HepG2 (cell line): ENCODE results near the gene GALC. TPM values are rescaled to one million over a fixed set of nuclear protein-coding genes. Genes with fewer than 3 reads are reported as not detected.

ENCODE experiments used
- ATAC-seq: fragments of 200-7000 bp; cut with Tn5 transposase; 3 replicates; pipeline ENCODE4 v1.9.1; 2020; ENCODE audit warnings: mild to moderate bottlenecking, moderate library complexity
- BruUV-seq: library from RNA; stranded (reverse); fragments of 400-500 nt; replicated peaks from 2 replicates; lab custom pipeline; 2021; lab: Mats Ljungman, UMichigan
- CTCF ChIA-PET: fragments of 300-600 bp; formaldehyde crosslinking; extraction: SDS; loops from one replicate; lab custom pipeline; 2021; ENCODE audit warnings: low total read pairs, inconsistent platforms, low intra/inter-chr PET ratio; lab: Yijun Ruan, JAX
- POLR2A ChIA-PET: fragments of 350-600 bp; sonication (Branson Sonifier 250); formaldehyde crosslinking; loops from one replicate; lab custom pipeline; 2020; ENCODE audit warnings: antibody characterized with exemption, inconsistent platforms; lab: Yijun Ruan, JAX
- DNase-seq: peaks from one replicate; pipeline ENCODE4 v3.0.0-alpha.2; 2015; ENCODE audit warnings: low spot score
- FAIRE-seq: peaks from 3 replicates; lab custom pipeline; 2011; peaks lifted over from hg19 to GRCh38; lab: Jason Lieb, UNC
- H2AFZ ChIP-seq: one replicate; pipeline ENCODE4 v1.6.1; 2011; ENCODE audit warnings: low read length, inconsistent platforms
- H3K27ac ChIP-seq: fragments of 300-600 bp; 3 replicates; pipeline ENCODE4 v1.8.0; 2011; ENCODE audit warnings: mixed run types, mild to moderate bottlenecking, mixed read lengths, low read length, inconsistent platforms; ENCODE audit not compliant: insufficient read depth; ENCODE audit errors: extremely low read length
- H3K27me3 ChIP-seq, 2 experiments: fragments of 200-600 bp in 1 of 2; 2 replicates in 1 of 2; 3 replicates in 1 of 2; pipeline versions ENCODE4 v1.6.0 to v1.8.0; 2011; ENCODE audit warnings: low read length in 2 of 2, mild to moderate bottlenecking in 2 of 2, moderate library complexity in 2 of 2, inconsistent platforms in 1 of 2; ENCODE audit not compliant: insufficient read depth in 2 of 2, control insufficient read depth in 1 of 2
- H3K36me3 ChIP-seq, 2 experiments: fragments of 200-600 bp in 1 of 2; replicated peaks in 1 of 2; 2 replicates in 1 of 2; 3 replicates in 1 of 2; pipeline versions ENCODE4 v1.5.1 to v1.8.0; 2011; ENCODE audit warnings: low read length in 2 of 2, inconsistent platforms in 1 of 2; ENCODE audit not compliant: insufficient read depth in 2 of 2, control insufficient read depth in 1 of 2
- H3K4me1 ChIP-seq: 2 replicates; pipeline ENCODE4 v1.5.1; 2012; ENCODE audit warnings: low read length, inconsistent platforms; ENCODE audit not compliant: insufficient read depth
- H3K4me2 ChIP-seq: 2 replicates; pipeline ENCODE4 v1.6.0; 2011; ENCODE audit warnings: low read depth, low read length, inconsistent platforms
- H3K4me3 ChIP-seq, 3 experiments: fragments of 200-600 bp in 1 of 3; sonication (generic), shearing (Covaris generic) in 1 of 3; replicated peaks in 1 of 3; 2 replicates each; pipeline ENCODE4 v1.5.1; 2011 to 2016; ENCODE audit warnings: low read length in 3 of 3, inconsistent platforms in 2 of 3, low read depth in 2 of 3, mild to moderate bottlenecking in 2 of 3, control low read depth in 1 of 3, mixed read lengths in 1 of 3; ENCODE audit not compliant: insufficient read depth in 1 of 3
- H3K79me2 ChIP-seq: one replicate; pipeline ENCODE4 v1.6.1; 2011; ENCODE audit warnings: low read length, inconsistent platforms; ENCODE audit not compliant: insufficient read depth
- H3K9ac ChIP-seq: 2 replicates; pipeline ENCODE4 v1.6.0; 2011; ENCODE audit warnings: mild to moderate bottlenecking, low read depth, low read length, inconsistent platforms; ENCODE audit not compliant: insufficient read depth
- H3K9me3 ChIP-seq: 2 replicates; pipeline ENCODE4 v1.5.1; 2012; ENCODE audit warnings: mild to moderate bottlenecking, low read length
- H4K20me1 ChIP-seq: 2 replicates; pipeline ENCODE4 v1.6.0; 2011; ENCODE audit warnings: inconsistent platforms, mild to moderate bottlenecking, low read length, moderate library complexity; ENCODE audit not compliant: insufficient read depth
- ATM ChIP-seq: fragments of 450-650 bp; IDR thresholded peaks from 2 replicates; pipeline ENCODE4 v1.7.1; 2017; ENCODE audit warnings: mild to moderate bottlenecking, borderline replicate concordance
- CAMTA2 ChIP-seq: sonication (generic); formaldehyde crosslinking; IDR thresholded peaks from 2 replicates; pipeline ENCODE4 v1.4.0; 2020; ENCODE audit warnings: mild to moderate bottlenecking, missing genetic modification reagents, borderline replicate concordance
- CBFB ChIP-seq: sonication (generic); formaldehyde crosslinking; IDR thresholded peaks from 2 replicates; pipeline ENCODE4 v1.4.0; 2020; ENCODE audit warnings: missing genetic modification reagents
- CENPT ChIP-seq: sonication (generic); formaldehyde crosslinking; IDR thresholded peaks from 2 replicates; pipeline ENCODE4 v1.8.0; 2022; ENCODE audit warnings: low read depth, mild to moderate bottlenecking, moderate library complexity, missing genetic modification reagents
- DPF2 ChIP-seq: sonication (generic); formaldehyde crosslinking; IDR thresholded peaks from 2 replicates; pipeline ENCODE4 v1.4.0; 2020; ENCODE audit warnings: mild to moderate bottlenecking, low read depth, missing genetic modification reagents, borderline replicate concordance
- FOSL1 ChIP-seq: sonication (generic); formaldehyde crosslinking; IDR thresholded peaks from 2 replicates; pipeline ENCODE4 v1.9.0; 2021; ENCODE audit warnings: missing genetic modification reagents, borderline replicate concordance
- HOXA5 ChIP-seq: sonication (generic); formaldehyde crosslinking; IDR thresholded peaks from 2 replicates; pipeline ENCODE4 v1.4.0; 2020; ENCODE audit warnings: missing genetic modification reagents
- KAT8 ChIP-seq: IDR thresholded peaks from 2 replicates; pipeline ENCODE4 v1.6.1; 2016; ENCODE audit warnings: missing genetic modification reagents, missing compliant biosample characterization
- NBN ChIP-seq: fragments of 450-650 bp; conservative IDR thresholded peaks from 2 replicates; pipeline ENCODE4 v1.6.1; 2017
- PREB ChIP-seq: sonication (generic); formaldehyde crosslinking; IDR thresholded peaks from 2 replicates; pipeline ENCODE4 v1.4.0; 2020; ENCODE audit warnings: missing genetic modification reagents
- TEAD3 ChIP-seq: optimal IDR thresholded peaks from 2 replicates; pipeline ENCODE3; 2016; ENCODE audit warnings: borderline replicate concordance
- ZBTB7A ChIP-seq: sonication (generic); formaldehyde crosslinking; IDR thresholded peaks from 2 replicates; pipeline ENCODE4 v1.8.0; 2022; ENCODE audit warnings: mild to moderate bottlenecking, missing genetic modification reagents
- ZNF17 ChIP-seq: sonication (generic); formaldehyde crosslinking; IDR thresholded peaks from 2 replicates; pipeline ENCODE4 v1.5.0; 2020; ENCODE audit warnings: mild to moderate bottlenecking, missing genetic modification reagents
- ZNF615 ChIP-seq: sonication (generic); formaldehyde crosslinking; IDR thresholded peaks from 2 replicates; pipeline ENCODE4 v1.5.0; 2020; ENCODE audit warnings: mild to moderate bottlenecking, missing genetic modification reagents, borderline replicate concordance
- ZNF776 ChIP-seq: sonication (generic); formaldehyde crosslinking; IDR thresholded peaks from 2 replicates; pipeline ENCODE4 v1.4.0; 2020; ENCODE audit warnings: mild to moderate bottlenecking, missing genetic modification reagents
- WGBS: methylation state at CpG from one replicate; pipeline ENCODE4 v1.1.6; 2017; ENCODE audit warnings: low lambda C conversion rate; 5-methylcytosine and 5-hydroxymethylcytosine counted together
- in situ Hi-C: cut with HindIII; loops from 2 replicates; pipeline ENCODE4 v1.10.0; 2017; ENCODE audit warnings: low pct_unique_long_range_greater_than_20kb; ENCODE audit not compliant: extremely low pct_ligation_motif_present
- intact Hi-C: fragments of 100-400 bp; cut with micrococcal nuclease; formaldehyde crosslinking; loops from one replicate; pipeline ENCODE4 v1.10.0; 2022; ENCODE audit not compliant: unreplicated experiment
- polyA plus RNA-seq, 8 experiments: library from polyadenylated mRNA; depleted of rRNA in 3 of 8; stranded (reverse) in 7 of 8; unstranded in 1 of 8; fragments of >200 nt; fragmentation: Illumina TruSeq in 4 of 8; extraction: Trizol in 4 of 8; gene quantifications; 2 replicates each; pipeline versions ENCODE4 v1.2.1 to v1.2.3, GENCODE V29; 2011 to 2016; ENCODE audit warnings: low read depth in 4 of 8, missing spikeins in 1 of 8, mixed read lengths in 1 of 8; ENCODE audit not compliant: insufficient read depth in 1 of 8
- total RNA-seq, 5 experiments: library from RNA; depleted of rRNA; stranded (reverse); fragments of >200 nt; fragmentation: Illumina TruSeq; extraction: Trizol; gene quantifications; 2 replicates each; pipeline ENCODE4 v1.2.3, GENCODE V29; 2016; ENCODE audit warnings: low read depth in 1 of 5
- TF ChIP-seq, protein P1 (sequence below), 2 experiments: fragments of 450-650 bp in 1 of 2; sonication (generic) in 1 of 2; formaldehyde crosslinking in 1 of 2; IDR thresholded peaks; 2 replicates each; pipeline versions ENCODE4 v1.6.1 to v1.8.0; 2016 to 2022; ENCODE audit warnings: antibody characterized with exemption in 1 of 2, mild to moderate bottlenecking in 1 of 2, missing genetic modification reagents in 1 of 2

The GALC gene
- total and polyA plus RNA-seq, 2 of the 13 experiments (the other 11 are each of a cell fraction or from before 2014, with no cell fraction given), result not detected

DNA sequence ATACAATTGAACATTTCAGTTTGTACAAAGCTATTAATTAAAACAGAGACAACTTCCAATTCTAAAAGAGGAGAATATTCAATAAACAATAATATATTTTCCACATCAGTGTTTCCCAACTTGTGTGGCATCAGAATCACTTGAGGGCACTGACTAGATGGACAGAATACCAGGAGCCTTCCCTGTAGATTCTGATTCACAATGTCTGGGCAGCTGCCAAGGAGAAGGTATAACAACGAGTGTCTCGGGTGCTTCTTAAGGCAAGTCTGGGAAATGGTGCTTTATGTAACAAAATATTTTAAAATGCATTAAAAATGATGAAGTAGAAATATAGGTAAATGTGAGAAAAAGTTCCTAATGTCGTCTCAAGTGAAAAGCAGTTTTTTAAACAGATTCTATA, 26.2 kb downstream of the GALC start:
- Histone ChIP-seq H3K27me3 (peaks cover 0 to 3% of the 10 kb centered on the region in 2 experiments; a peak in 1 of 5 replicates), H4K20me1 (no peaks in the 10 kb centered on the region), H3K9me3 (no peaks in the 10 kb centered on the region), H3K4me2 (no peak overlapping the region), H3K36me3 (no peaks in the 10 kb centered on the region), H3K9ac (no peak overlapping the region), H2AFZ (no peak overlapping the region), H3K27ac (no peak overlapping the region), H3K79me2 (no peaks in the 10 kb centered on the region), H3K4me3 (no peak overlapping the region), H3K4me1 (no peaks in the 10 kb centered on the region)
- ChIA-PET POLR2A (no interaction called here), CTCF (no interaction called here)
- intact Hi-C loops (no loop called here), in situ Hi-C loops (no loop called here)
- BruUV-seq, result no TSS peak
- FAIRE-seq, result no peak
- WGBS, result under 1% methylated on average over 3 of the region's 3 CpGs
- DNase-seq, result no peak
- no peak for ATAC-seq
- TF ChIP-seq CAMTA2 (CRISPR knock-in tag) (no peak), CBFB (no peak), TEAD3 (CRISPR knock-in tag) (no peak), PREB (CRISPR knock-in tag) (no peak), HOXA5 (no peak), ZNF776 (CRISPR knock-in tag) (no peak), ZNF615 (no peak), DPF2 (no peak), FOSL1 (CRISPR knock-in tag) (no peak), KAT8 (CRISPR knock-in tag) (no peak), CENPT (CRISPR knock-in tag) (no peak), ZNF17 (no peak), ZBTB7A (CRISPR knock-in tag) (no peak), NBN (no peak), ATM (no peak)
- TF ChIP-seq, protein P1, sequence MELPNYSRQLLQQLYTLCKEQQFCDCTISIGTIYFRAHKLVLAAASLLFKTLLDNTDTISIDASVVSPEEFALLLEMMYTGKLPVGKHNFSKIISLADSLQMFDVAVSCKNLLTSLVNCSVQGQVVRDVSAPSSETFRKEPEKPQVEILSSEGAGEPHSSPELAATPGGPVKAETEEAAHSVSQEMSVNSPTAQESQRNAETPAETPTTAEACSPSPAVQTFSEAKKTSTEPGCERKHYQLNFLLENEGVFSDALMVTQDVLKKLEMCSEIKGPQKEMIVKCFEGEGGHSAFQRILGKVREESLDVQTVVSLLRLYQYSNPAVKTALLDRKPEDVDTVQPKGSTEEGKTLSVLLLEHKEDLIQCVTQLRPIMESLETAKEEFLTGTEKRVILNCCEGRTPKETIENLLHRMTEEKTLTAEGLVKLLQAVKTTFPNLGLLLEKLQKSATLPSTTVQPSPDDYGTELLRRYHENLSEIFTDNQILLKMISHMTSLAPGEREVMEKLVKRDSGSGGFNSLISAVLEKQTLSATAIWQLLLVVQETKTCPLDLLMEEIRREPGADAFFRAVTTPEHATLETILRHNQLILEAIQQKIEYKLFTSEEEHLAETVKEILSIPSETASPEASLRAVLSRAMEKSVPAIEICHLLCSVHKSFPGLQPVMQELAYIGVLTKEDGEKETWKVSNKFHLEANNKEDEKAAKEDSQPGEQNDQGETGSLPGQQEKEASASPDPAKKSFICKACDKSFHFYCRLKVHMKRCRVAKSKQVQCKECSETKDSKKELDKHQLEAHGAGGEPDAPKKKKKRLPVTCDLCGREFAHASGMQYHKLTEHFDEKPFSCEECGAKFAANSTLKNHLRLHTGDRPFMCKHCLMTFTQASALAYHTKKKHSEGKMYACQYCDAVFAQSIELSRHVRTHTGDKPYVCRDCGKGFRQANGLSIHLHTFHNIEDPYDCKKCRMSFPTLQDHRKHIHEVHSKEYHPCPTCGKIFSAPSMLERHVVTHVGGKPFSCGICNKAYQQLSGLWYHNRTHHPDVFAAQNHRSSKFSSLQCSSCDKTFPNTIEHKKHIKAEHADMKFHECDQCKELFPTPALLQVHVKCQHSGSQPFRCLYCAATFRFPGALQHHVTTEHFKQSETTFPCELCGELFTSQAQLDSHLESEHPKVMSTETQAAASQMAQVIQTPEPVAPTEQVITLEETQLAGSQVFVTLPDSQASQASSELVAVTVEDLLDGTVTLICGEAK (IDR thresholded peaks at IDR 0.05), result no peak
- TF ChIP-seq, protein P1 (CRISPR knock-in tag; IDR thresholded peaks at IDR 0.05), result no peak
